Psoas muscle (tissue), 8 donors: ENCODE data around the gene NOXO1. TPM values are rescaled to one million over a fixed set of nuclear protein-coding genes. Genes with fewer than 3 reads are reported as not detected.

Experiments
- ATAC-seq, 4 donors: fragments of 200-7000 bp; cut with Tn5 transposase; one replicate each; pipeline ENCODE4 v1.9.1; 2020; ENCODE audit warnings: moderate library complexity in 3 of 4, mild to moderate bottlenecking in 2 of 4
- DNase-seq, 2 donors: peaks; one replicate each; pipeline ENCODE4 v3.0.0-alpha.2; 2020
- H3K27ac ChIP-seq: fragments of 200-600 bp; one replicate; pipeline ENCODE4 v1.8.0; 2022
- H3K27me3 ChIP-seq, 3 donors: fragments of 200-600 bp in 1 of 3; one replicate each; pipeline versions ENCODE4 v1.6.1 to v1.8.0; 2013 to 2022; ENCODE audit warnings: low read length in 2 of 3, mild to moderate bottlenecking in 2 of 3, moderate library complexity in 1 of 3; ENCODE audit not compliant: insufficient read depth in 3 of 3
- H3K36me3 ChIP-seq, 2 donors: fragments of 200-600 bp in 1 of 2; one replicate each; pipeline versions ENCODE4 v1.6.1 to v1.8.0; 2013 to 2022; ENCODE audit warnings: low read depth in 1 of 2, mild to moderate bottlenecking in 1 of 2, moderate library complexity in 1 of 2; ENCODE audit not compliant: insufficient read depth in 1 of 2
- H3K4me1 ChIP-seq: fragments of 200-600 bp; one replicate; pipeline ENCODE4 v1.8.0; 2022
- H3K4me3 ChIP-seq: fragments of 200-600 bp; one replicate; pipeline ENCODE4 v1.8.0; 2022; ENCODE audit warnings: mild to moderate bottlenecking
- H3K9me3 ChIP-seq: fragments of 200-600 bp; one replicate; pipeline ENCODE4 v1.8.0; 2022
- CTCF ChIP-seq: fragments of 200-600 bp; IDR thresholded peaks from one replicate; pipeline ENCODE4 v1.8.0; 2022; ENCODE audit warnings: antibody characterized with exemption
- WGBS, 3 donors: extraction: QIAGEN DNeasy Blood & Tissue Kit; methylation state at CpG; one replicate each; pipeline versions ENCODE4 v1.1.6 to v1.1.7; 2013; 5-methylcytosine and 5-hydroxymethylcytosine counted together
- intact Hi-C, 2 donors: fragments of 100-400 bp; cut with DNase I; formaldehyde crosslinking; loops; one replicate each; pipeline versions ENCODE4 v1.11.0 to v1.14.2; 2022
- polyA plus RNA-seq, 3 donors: library from polyadenylated mRNA; stranded (reverse); fragments of 200-250 nt; gene quantifications; one replicate each; pipeline ENCODE4 v1.2.3, GENCODE V29; 2013
- total RNA-seq, 4 donors: library from RNA; stranded (reverse); fragmentation: NEBNext Ultra II Directional in 2 of 4; extraction: Animal tissue kit (Norgen Biotek cat#: 25700) in 2 of 4; gene quantifications; one replicate each; pipeline versions ENCODE4 v1.2.1 to v1.2.4, GENCODE V29; 2021 to 2023
- donor health status: healthy with polysubstance abuse.
- donor health status: DM: no; HTN: no; CAD: no; lungs with moderate emphysema.
- donor health status: Bipolar disorder and iron deficiency.
- donor health status: healthy.
- donor health status: DM: yes; HTN: yes; CAD: no.
- donor health status: DM: no; HTN: no; CAD: no.
- donor health status: DM: no; HTN: no; CAD: no.
- donor health status: DM: yes; HTN: yes; CAD: no.

Gene NOXO1
- total and polyA plus RNA-seq, 7 donors = 0.20 to 0.77 (median 0.33) TPM; not detected in 3

GRCh38 chr16:1998360-1998835 is 17.1 kb upstream of the NOXO1 start:
- no peak for TF ChIP-seq CTCF
- peaks cover 8 to 61% of the 10 kb centered on the region in 2 donors for H3K36me3 ChIP-seq
- no peak for DNase-seq
- H3K27ac ChIP-seq = peak overlapping the region; percentile 63
- 79 to 89% (median 81%) methylated on average over 27 of the region's 27 CpGs for WGBS, 3 donors
- intact Hi-C loops = no loop called here
- no peaks in the 10 kb centered on the region for H3K9me3 ChIP-seq
- no peaks in the 10 kb centered on the region for H3K27me3 ChIP-seq
- ATAC-seq = no peak
- H3K4me1 ChIP-seq = peaks cover 20% of the 10 kb centered on the region
- no peak overlapping the region for H3K4me3 ChIP-seq

- H3K27ac ChIP-seq = peak overlapping the region; percentile 63
- 59 to 80% (median 67%) methylated on average over 24 to 26 of the region's 26 CpGs for WGBS, 3 donors
- H3K36me3 ChIP-seq = peaks cover 8 to 54% of the 10 kb centered on the region in 2 donors
- no peak overlapping the region for H3K4me3 ChIP-seq
- DNase-seq (peak; percentile 51 to 86), ATAC-seq (peak; percentile 30 to 73 (median 48))
- no peaks in the 10 kb centered on the region for H3K27me3 ChIP-seq
- TF ChIP-seq CTCF = no peak
- H3K4me1 ChIP-seq = peaks cover 17% of the 10 kb centered on the region
- intact Hi-C loops = no loop called here
- H3K9me3 ChIP-seq = no peaks in the 10 kb centered on the region
Measured at GRCh38 chr16:1997494-1998359, 16.5 kb upstream of the NOXO1 start.

GRCh38 chr16:1993731-1994131 is 12.5 kb upstream of the NOXO1 start:
- no peak for ATAC-seq
- DNase-seq = peak; percentile 31 to 60
- intact Hi-C loops = no loop called here

GRCh38 chr16:1992704-1993317 is 11.5 kb upstream of the NOXO1 start:
- H3K9me3 ChIP-seq = no peaks in the 10 kb centered on the region
- intact Hi-C loops = no loop called here
- H3K4me1 ChIP-seq = peaks cover 22% of the 10 kb centered on the region
- WGBS, 3 donors = 39 to 44% (median 43%) methylated on average over 43 to 50 of the region's 50 CpGs
- H3K4me3 ChIP-seq = peak overlapping the region; percentile 62
- peaks cover 0 to 34% (median 20%) of the 10 kb centered on the region in 3 donors for H3K27me3 ChIP-seq
- H3K36me3 ChIP-seq = peaks cover 3 to 6% of the 10 kb centered on the region in 2 donors
- ATAC-seq = peak; percentile 1 to 7 (median 2)
- no peak for TF ChIP-seq CTCF
- peak in 1 of 2 donors; percentile 33 for DNase-seq
- H3K27ac ChIP-seq = no peak overlapping the region

More at GRCh38 chr16:1993731-1994131, 12.5 kb upstream of the NOXO1 start:
- Histone ChIP-seq H3K4me3 (no peak overlapping the region), H3K36me3 (peaks cover 3 to 14% of the 10 kb centered on the region in 2 donors), H3K9me3 (no peaks in the 10 kb centered on the region), H3K4me1 (peaks cover 30% of the 10 kb centered on the region), H3K27ac (no peak overlapping the region), H3K27me3 (peaks cover 0 to 26% (median 17%) of the 10 kb centered on the region in 3 donors)
- TF ChIP-seq CTCF = no peak
- WGBS, 3 donors = 66 to 73% (median 71%) methylated on average over 2 of the region's 2 CpGs
